ENCODE results near the gene TPPP3. TPM values are rescaled to one million over a fixed set of nuclear protein-coding genes. Genes with fewer than 3 reads are reported as not detected.

TPPP3 gene
- total RNA-seq, result 0.62 and 0.77 TPM in 2 replicates

DNA sequence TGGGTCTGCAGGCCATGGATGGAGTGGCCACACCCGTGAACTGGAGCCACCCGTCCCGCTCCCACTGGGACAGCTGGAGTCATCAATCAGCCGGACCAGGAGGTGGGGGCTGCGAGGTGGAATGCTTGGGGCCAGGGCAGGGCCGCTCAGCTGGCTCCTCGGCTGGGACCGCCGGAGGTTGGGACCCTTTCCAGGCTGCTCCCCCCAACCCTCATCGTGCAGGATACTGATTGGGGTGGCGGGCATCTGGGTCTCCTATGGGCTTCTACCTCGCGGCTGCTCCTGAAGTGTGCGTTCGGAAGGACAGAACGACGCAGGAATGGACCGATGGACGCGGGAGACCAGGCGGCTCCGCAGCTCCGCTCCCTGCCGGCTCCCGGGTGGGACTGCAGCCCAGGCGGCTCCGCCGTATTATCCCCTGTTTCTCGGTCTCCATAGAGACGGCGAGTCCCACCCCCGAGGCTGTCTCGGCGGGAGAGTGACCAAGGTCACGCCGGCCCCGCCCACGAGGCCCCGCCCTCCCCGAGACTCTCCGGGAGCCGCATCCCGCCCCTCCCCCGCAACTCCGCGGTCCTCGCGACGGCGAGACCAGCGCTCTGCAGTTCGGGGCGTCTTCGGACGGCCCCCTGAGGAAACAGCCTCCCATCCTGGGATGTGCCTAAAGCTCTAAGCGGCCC lies at the start of gene TPPP3:
TSS of gene TPPP3 (minus strand) at position 388 of the 677 bp plus-strand sequence. CDS start 2,387 bp downstream, outside the sequence.

DNA sequence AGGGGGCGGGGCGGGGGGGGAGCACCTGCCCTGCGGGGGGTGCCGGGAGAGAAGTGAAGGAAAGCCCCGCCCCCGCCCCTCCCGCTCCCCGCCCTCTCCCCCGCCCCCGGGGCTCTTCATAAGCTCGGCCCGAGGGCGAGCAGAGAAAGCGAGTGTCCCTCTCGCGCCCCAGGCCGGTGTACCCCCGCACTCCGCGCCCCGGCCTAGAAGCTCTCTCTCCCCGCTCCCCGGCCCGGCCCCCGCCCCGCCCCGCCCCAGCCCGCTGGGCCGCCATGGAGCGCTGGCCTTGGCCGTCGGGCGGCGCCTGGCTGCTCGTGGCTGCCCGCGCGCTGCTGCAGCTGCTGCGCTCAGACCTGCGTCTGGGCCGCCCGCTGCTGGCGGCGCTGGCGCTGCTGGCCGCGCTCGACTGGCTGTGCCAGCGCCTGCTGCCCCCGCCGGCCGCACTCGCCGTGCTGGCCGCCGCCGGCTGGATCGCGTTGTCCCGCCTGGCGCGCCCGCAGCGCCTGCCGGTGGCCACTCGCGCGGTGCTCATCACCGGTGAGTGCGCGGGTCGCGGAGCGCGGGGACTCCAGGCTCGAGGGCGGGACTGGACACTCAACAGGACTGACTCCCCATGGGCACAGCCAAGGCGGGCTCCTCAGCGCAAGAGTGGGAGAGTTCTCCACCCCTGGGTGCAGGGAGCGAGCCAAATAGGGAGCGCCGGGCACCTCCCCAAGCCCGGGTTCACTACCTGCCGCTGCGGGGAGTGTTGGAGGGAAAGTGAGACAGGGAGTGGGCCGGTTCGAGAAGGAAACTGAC lies 37.9 kb upstream of the TPPP3 start, which contains the start of gene HSD11B2:
TSS of gene HSD11B2 (plus strand) at position 145 of the 798 bp plus-strand sequence. CDS start at position 273, 128 bp downstream.

DNA sequence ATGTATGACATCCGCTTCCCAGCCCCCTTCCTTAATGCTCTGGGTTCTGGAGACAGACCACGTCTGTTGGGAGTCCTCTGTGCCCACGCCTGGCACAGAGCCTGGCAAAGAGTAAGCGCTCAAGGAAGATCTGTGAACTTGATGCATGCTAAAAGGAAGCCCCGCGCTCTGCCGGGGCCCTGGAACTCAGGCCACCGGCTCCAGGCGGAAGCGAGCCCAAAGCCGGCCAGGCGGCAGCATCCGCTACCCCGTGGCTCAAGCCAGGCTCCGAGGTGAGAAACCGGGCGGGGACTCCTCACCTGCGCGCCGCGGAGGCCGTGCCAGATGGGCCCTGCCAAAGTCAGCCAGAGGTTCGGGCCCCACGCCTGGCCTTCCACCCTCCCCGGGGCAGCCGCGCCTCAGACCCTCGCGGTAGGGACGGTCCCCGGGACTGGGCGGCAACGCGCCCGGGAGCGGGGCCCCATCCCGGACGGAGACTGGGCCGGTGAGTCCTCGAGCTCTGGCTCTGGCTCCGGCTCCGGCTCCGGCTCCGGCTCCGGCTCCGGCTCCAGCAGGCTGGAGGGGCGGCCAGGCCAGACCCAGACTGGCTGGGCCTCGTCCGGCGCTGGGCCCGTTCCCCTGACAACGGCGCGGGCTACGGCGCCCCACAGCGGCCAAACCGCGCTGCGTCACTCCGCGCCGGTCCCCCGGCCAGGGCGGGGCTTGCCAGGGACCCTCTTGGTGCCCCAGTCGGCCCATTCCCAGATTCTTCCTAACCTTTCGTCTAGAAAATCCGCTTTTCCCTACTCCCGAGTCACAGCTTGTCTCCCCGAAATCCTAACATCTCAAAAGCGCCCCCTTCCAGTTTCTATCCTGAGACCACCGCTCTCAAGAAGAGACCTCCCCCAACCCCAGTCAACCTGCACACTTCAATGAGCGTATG lies 22.8 kb upstream of the TPPP3 start, which contains the start of gene ZDHHC1:
TSS of gene ZDHHC1 (minus strand) at position 606 of the 922 bp plus-strand sequence. CDS start 8,702 bp downstream, outside the sequence.

Other genes with a start within 250 kb of the TPPP3 start
- gene B3GNT9, start 242.5 kb downstream of the TPPP3 start, total RNA-seq, result 25.0 and 38.1 TPM in 2 replicates
- 15.3 and 25.1 TPM in 2 replicates for gene TRADD, start 233.6 kb downstream of the TPPP3 start, total RNA-seq
- gene FBXL8, start 233.5 kb downstream of the TPPP3 start, total RNA-seq, result 10.5 and 15.0 TPM in 2 replicates
- 5.2 and 14.0 TPM in 2 replicates for gene HSF4, start 228.8 kb downstream of the TPPP3 start, total RNA-seq
- gene NOL3, start 223.0 kb downstream of the TPPP3 start, total RNA-seq, result 10.4 and 14.6 TPM in 2 replicates
- 14.9 and 19.3 TPM in 2 replicates for gene MATCAP1, start 209.5 kb downstream of the TPPP3 start, total RNA-seq
- gene EXOC3L1, start 203.4 kb downstream of the TPPP3 start, total RNA-seq, result 0.11 and 0.12 TPM in 2 replicates
- gene E2F4, start 201.3 kb downstream of the TPPP3 start, total RNA-seq, result 61.1 and 79.1 TPM in 2 replicates
- gene ELMO3, start 194.4 kb downstream of the TPPP3 start, total RNA-seq, result 0.55 and 0.62 TPM in 2 replicates
- gene TMEM208, start 166.4 kb downstream of the TPPP3 start, total RNA-seq, result 37.6 and 43.3 TPM in 2 replicates
- 14.1 and 18.8 TPM in 2 replicates for gene FHOD1, start 146.0 kb downstream of the TPPP3 start, total RNA-seq
- 1.4 and 2.9 TPM in 2 replicates for gene SLC9A5, start 144.5 kb downstream of the TPPP3 start, total RNA-seq
- gene PLEKHG4, start 114.0 kb downstream of the TPPP3 start, total RNA-seq, result 21.5 and 25.0 TPM in 2 replicates
- under 0.01 and 0.12 TPM in 2 replicates for gene KCTD19, start 66.8 kb downstream of the TPPP3 start, total RNA-seq
- gene LRRC36, start 66.7 kb downstream of the TPPP3 start, total RNA-seq, result 0.22 and 1.00 TPM in 2 replicates
- 6.2 and 7.4 TPM in 2 replicates for gene ZDHHC1, start 23.0 kb upstream of the TPPP3 start, total RNA-seq
- 0.37 TPM in 1 of 2 replicates, not detected in the other for gene HSD11B2, start 37.6 kb upstream of the TPPP3 start, total RNA-seq
- gene ATP6V0D1, start 87.7 kb upstream of the TPPP3 start, total RNA-seq, result 107 and 119 TPM in 2 replicates
- gene AGRP, start 90.0 kb upstream of the TPPP3 start, total RNA-seq, result not detected in 2 replicates
- gene RIPOR1, start 135.3 kb upstream of the TPPP3 start, total RNA-seq, result 38.7 and 39.7 TPM in 2 replicates
- 20.5 and 26.3 TPM in 2 replicates for gene CTCF, start 169.0 kb upstream of the TPPP3 start, total RNA-seq

All from uterine smooth muscle cell (primary cell).